SH-SY5Y (cell line): Measurements from ENCODE around the gene PLS1.

Experiments
- GATA2 ChIP-seq: IDR thresholded peaks from 2 replicates; pipeline ENCODE4 v1.6.1; 2011; ENCODE audit warnings: mild to moderate bottlenecking, low read depth, low read length
- GATA3 ChIP-seq: IDR thresholded peaks from 2 replicates; pipeline ENCODE4 v1.6.1; 2011; ENCODE audit warnings: low read depth, mild to moderate bottlenecking, low read length, moderate library complexity

DNA sequence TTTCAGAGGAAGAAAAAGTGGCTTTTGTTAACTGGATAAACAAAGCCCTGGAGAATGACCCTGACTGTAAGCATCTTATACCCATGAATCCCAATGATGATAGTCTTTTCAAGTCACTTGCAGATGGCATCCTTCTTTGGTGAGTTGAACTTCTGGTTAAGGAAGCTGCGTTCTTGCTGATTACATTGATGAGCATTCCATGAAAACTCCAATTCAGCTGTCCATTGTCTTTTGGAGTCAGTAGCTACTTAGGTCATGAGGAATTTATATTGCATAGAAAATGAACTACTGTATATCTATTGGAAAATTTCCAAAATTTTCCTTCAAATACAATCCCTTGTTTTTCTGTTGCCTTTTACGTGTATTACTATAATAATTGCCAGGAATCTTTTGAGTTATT lies 80.0 kb downstream of the PLS1 start:
- TF ChIP-seq GATA2, result no peak
- TF ChIP-seq GATA3, result no peak
